Pulmonary artery endothelial cell (primary cell): ENCODE results near the gene AQP11. TPM values are rescaled to one million over a fixed set of nuclear protein-coding genes. Genes with fewer than 3 reads are reported as not detected.

Experiments used
- DNase-seq: peaks from one replicate; pipeline ENCODE4 v3.0.0-alpha.2; 2011; ENCODE audit warnings: low read depth, low spot score
- total RNA-seq: library from RNA; depleted of rRNA; stranded (reverse); fragments of >200 nt; gene quantifications from 2 replicates; pipeline ENCODE4 v1.2.3, GENCODE V29; 2014

AQP11 gene
- total RNA-seq, 1 donor from 2014 or later, result 0.40 TPM

DNA sequence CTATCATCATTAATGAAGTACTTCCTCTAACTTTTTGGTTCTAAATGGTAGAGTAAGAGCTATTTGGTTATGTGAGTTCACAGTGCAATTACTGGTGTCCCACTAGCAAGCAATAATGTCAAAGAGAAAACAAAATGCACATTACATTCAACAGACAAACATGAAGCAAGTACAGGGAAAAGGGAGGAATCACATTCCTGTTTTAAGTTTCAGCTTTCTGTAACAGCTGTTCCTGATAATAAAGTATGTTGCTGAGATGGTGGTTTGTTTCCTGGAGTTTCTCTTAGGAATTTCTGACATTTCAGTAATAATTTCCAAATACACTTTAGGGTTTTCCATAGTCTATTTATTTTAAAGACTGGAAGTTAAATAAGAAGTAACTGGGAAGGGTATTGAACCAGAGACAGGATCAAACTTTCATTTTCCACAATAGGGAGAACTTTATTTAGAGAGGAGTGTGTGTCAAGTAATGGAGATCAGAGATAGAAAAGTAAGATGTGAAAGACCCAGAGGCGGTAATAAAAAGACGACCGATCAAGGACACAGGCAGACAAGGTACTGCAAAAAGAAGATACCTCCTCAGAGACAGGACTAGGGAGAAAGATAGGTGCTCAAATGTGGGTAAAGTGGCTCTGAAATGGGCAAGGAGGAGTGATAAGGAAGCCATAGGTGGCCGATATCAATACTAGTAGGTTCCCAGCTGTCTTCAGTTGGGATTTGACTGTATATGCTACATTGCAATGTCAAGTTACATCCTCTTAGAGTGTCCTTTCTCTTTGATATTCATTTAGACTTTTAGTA lies 68.7 kb downstream of the AQP11 start:
- DNase-seq, result no peak

Other genes starting within 250 kb of the AQP11 start
- gene PAK1, start 115.9 kb upstream of the AQP11 start, total RNA-seq, result 1.3 and 5.0 TPM in 2 replicates
- 185 and 203 TPM in 2 replicates for gene CLNS1A, start 47.8 kb downstream of the AQP11 start, total RNA-seq
- 29.1 and 44.2 TPM in 2 replicates for gene RSF1, start 230.8 kb downstream of the AQP11 start, total RNA-seq
- 51.1 and 65.3 TPM in 2 replicates for gene AAMDC, start 231.2 kb downstream of the AQP11 start, total RNA-seq